Astrocyte of the cerebellum (primary cell): ENCODE data around the gene NAT10.

Experiments used
- DNase-seq: peaks from one replicate; pipeline ENCODE4 v3.0.0-alpha.2; 2011; ENCODE audit warnings: low read depth
- H3K4me3 ChIP-seq: 2 replicates; pipeline ENCODE4 v1.5.1; 2011; ENCODE audit warnings: mild to moderate bottlenecking, low read depth, low read length, moderate library complexity
- CTCF ChIP-seq: IDR thresholded peaks from 2 replicates; pipeline ENCODE4 v1.5.1; 2012; ENCODE audit warnings: low read length, low read depth, moderate library complexity, mild to moderate bottlenecking; ENCODE audit errors: missing control alignments
- in situ Hi-C: cut with HindIII; loops from 2 replicates; pipeline ENCODE4 v1.10.0; 2017; ENCODE audit warnings: low sequenced_read_pairs

The NAT10 gene

GRCh38 chr11:34126959-34127848 is 21.8 kb downstream of the NAT10 start:
- in situ Hi-C loops, result no loop called here
- TF ChIP-seq CTCF, result no peak
- no peak overlapping the region for H3K4me3 ChIP-seq
- no peak for DNase-seq

- in situ Hi-C loops, result no loop called here
- H3K4me3 ChIP-seq, result no peak overlapping the region
- TF ChIP-seq CTCF, result no peak
- DNase-seq, result no peak
Measured at GRCh38 chr11:34128824-34129223, 23.4 kb downstream of the NAT10 start.

- no peak for TF ChIP-seq CTCF
- in situ Hi-C loops, result no loop called here
- no peak overlapping the region for H3K4me3 ChIP-seq
- DNase-seq, result no peak
Measured at GRCh38 chr11:34132261-34132965, 27.0 kb downstream of the NAT10 start.

GRCh38 chr11:34134765-34135164 is 29.3 kb downstream of the NAT10 start:
- in situ Hi-C loops, result no loop called here

GRCh38 chr11:34135439-34135838 is 30.0 kb downstream of the NAT10 start:
- DNase-seq, result no peak
- H3K4me3 ChIP-seq, result no peak overlapping the region
- in situ Hi-C loops, result no loop called here
- TF ChIP-seq CTCF, result no peak

More at GRCh38 chr11:34134765-34135164, 29.3 kb downstream of the NAT10 start:
- no peak overlapping the region for H3K4me3 ChIP-seq
- DNase-seq, result no peak
- TF ChIP-seq CTCF, result no peak

- DNase-seq, result no peak
- H3K4me3 ChIP-seq, result no peak overlapping the region
- TF ChIP-seq CTCF, result no peak
- in situ Hi-C loops, result no loop called here
Measured at GRCh38 chr11:34136420-34136819, 31.0 kb downstream of the NAT10 start.
